ENCODE data around the gene PIK3AP1. TPM values are rescaled to one million over a fixed set of nuclear protein-coding genes. Genes with fewer than 3 reads are reported as not detected.

Gene PIK3AP1
- total RNA-seq, 1 experiment from 2014 or later: 1.7 TPM

- H4K8ac ChIP-seq (replicated peaks; ENCODE audit: insufficient read length, low read depth, low read length): no peak overlapping the region
- no peaks in the 10 kb centered on the region for H3K36me3 Mint-ChIP-seq (ENCODE audit: insufficient read depth in 1 of 3, low read depth in 3 of 3)
- H3K56ac ChIP-seq (ENCODE audit: insufficient read length, low read depth, low read length): no peak overlapping the region
- no peaks in the 10 kb centered on the region for H3K4me1 Mint-ChIP-seq
- H3K9ac ChIP-seq (ENCODE audit: extremely low read depth, insufficient read length, low read length): no peak overlapping the region
- H3K4me3 Mint-ChIP-seq: no peak overlapping the region
- no peak for DNase-seq
- no peaks in the 10 kb centered on the region for H3K27me3 Mint-ChIP-seq (ENCODE audit: low read depth)
- H4K91ac ChIP-seq (ENCODE audit: insufficient read length, low read depth, low read length): no peak overlapping the region
- no peaks in the 10 kb centered on the region for H3K23me2 ChIP-seq (ENCODE audit: insufficient read length, low read depth, low read length, poor library complexity, severe bottlenecking)
- no peak overlapping the region for H3K14ac ChIP-seq (ENCODE audit: insufficient read depth, low read length)
- no peak overlapping the region for H2BK120ac ChIP-seq (ENCODE audit: low read depth, low read length, poor library complexity, severe bottlenecking)
- no peak overlapping the region for H4K5ac ChIP-seq (ENCODE audit: insufficient read length, low read depth, low read length)
- no peaks in the 10 kb centered on the region for H4K20me1 ChIP-seq (ENCODE audit: control insufficient read depth, insufficient read depth, insufficient read length)
- H3K4me2 ChIP-seq (ENCODE audit: insufficient read depth, insufficient read length, low read length): no peak overlapping the region
- H3K27me3 ChIP-seq (ENCODE audit: insufficient read depth, low read length): no peaks in the 10 kb centered on the region
- H2BK5ac ChIP-seq (ENCODE audit: insufficient read length, low read length): no peak overlapping the region
- WGBS (ENCODE audit: extremely low coverage, insufficient read length, low lambda C conversion rate): no CpG with 5 or more reads among the region's 3 CpGs
- no peak overlapping the region for H3K27ac ChIP-seq (ENCODE audit: insufficient read length, low read depth, low read length)
- no peak overlapping the region for H2BK20ac ChIP-seq (ENCODE audit: low read depth, low read length, poor library complexity, severe bottlenecking)
- H2BK15ac ChIP-seq (ENCODE audit: low read depth, low read length): no peak overlapping the region
- H3K18ac ChIP-seq (ENCODE audit: insufficient read length, low read depth, low read length): no peak overlapping the region
- H3K9me3 ChIP-seq (ENCODE audit: control insufficient read depth, low read depth, low read length): no peaks in the 10 kb centered on the region
- H3K79me2 ChIP-seq (ENCODE audit: insufficient read depth, low read length): no peaks in the 10 kb centered on the region
- no peaks in the 10 kb centered on the region for H3K4me1 ChIP-seq (ENCODE audit: insufficient read depth, low read length)
- no peak overlapping the region for H3K27ac Mint-ChIP-seq
- H3K4ac ChIP-seq (ENCODE audit: low read depth, low read length): no peak overlapping the region
- H3K9me3 Mint-ChIP-seq: no peaks in the 10 kb centered on the region; a peak in 1 of 5 replicates
- no peak overlapping the region for H2BK12ac ChIP-seq (ENCODE audit: insufficient read length, low read depth, low read length)
- no peak overlapping the region for H3K23ac ChIP-seq (ENCODE audit: insufficient read length, low read depth, low read length)
- H3K79me1 ChIP-seq (ENCODE audit: insufficient read depth, low read depth, low read length, poor library complexity, severe bottlenecking): no peaks in the 10 kb centered on the region
- TF ChIP-seq, protein P1, sequence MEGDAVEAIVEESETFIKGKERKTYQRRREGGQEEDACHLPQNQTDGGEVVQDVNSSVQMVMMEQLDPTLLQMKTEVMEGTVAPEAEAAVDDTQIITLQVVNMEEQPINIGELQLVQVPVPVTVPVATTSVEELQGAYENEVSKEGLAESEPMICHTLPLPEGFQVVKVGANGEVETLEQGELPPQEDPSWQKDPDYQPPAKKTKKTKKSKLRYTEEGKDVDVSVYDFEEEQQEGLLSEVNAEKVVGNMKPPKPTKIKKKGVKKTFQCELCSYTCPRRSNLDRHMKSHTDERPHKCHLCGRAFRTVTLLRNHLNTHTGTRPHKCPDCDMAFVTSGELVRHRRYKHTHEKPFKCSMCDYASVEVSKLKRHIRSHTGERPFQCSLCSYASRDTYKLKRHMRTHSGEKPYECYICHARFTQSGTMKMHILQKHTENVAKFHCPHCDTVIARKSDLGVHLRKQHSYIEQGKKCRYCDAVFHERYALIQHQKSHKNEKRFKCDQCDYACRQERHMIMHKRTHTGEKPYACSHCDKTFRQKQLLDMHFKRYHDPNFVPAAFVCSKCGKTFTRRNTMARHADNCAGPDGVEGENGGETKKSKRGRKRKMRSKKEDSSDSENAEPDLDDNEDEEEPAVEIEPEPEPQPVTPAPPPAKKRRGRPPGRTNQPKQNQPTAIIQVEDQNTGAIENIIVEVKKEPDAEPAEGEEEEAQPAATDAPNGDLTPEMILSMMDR (conservative IDR thresholded peaks at IDR 0.05): no peak
- no peak overlapping the region for H3T11ph ChIP-seq (ENCODE audit: low read length)
- no peak overlapping the region for H2AFZ ChIP-seq (ENCODE audit: low read length)
- H2AK5ac ChIP-seq (ENCODE audit: insufficient read length, low read length): no peak overlapping the region
Observed at GRCh38 chr10:96638120-96638519, 82.2 kb downstream of the PIK3AP1 start.

All from H9 (cell line).